Hepatocyte (in vitro differentiated cells): ENCODE data around the gene GRN. TPM values are rescaled to one million over a fixed set of nuclear protein-coding genes. Genes with fewer than 3 reads are reported as not detected.
A peak's percentile ranks its signal among the peaks of the same experiment; 100 is the strongest.

Source experiments
- DNase-seq: peaks from one replicate; pipeline ENCODE4 v3.0.0-alpha.2; 2016; ENCODE audit warnings: low spot score
- H2AFZ ChIP-seq: fragments of 200-600 bp; sonication (generic); 2 replicates; pipeline ENCODE4 v1.6.0; 2016; ENCODE audit warnings: antibody characterized with exemption, mild to moderate bottlenecking
- H3K27ac ChIP-seq: fragments of 200-600 bp; sonication (generic); 2 replicates; pipeline ENCODE4 v1.5.1; 2016; ENCODE audit warnings: mild to moderate bottlenecking
- H3K27me3 ChIP-seq: fragments of 200-600 bp; sonication (generic); 2 replicates; pipeline ENCODE4 v1.6.1; 2016
- H3K36me3 ChIP-seq: fragments of 200-600 bp; sonication (generic); replicated peaks from 2 replicates; pipeline ENCODE4 v1.5.1; 2016; ENCODE audit warnings: low read depth; ENCODE audit not compliant: insufficient read depth
- H3K4me1 ChIP-seq: fragments of 200-600 bp; sonication (generic); 2 replicates; pipeline ENCODE4 v1.5.1; 2016; ENCODE audit warnings: mild to moderate bottlenecking, moderate library complexity; ENCODE audit not compliant: insufficient read depth
- H3K4me2 ChIP-seq: fragments of 200-600 bp; sonication (generic); 2 replicates; pipeline ENCODE4 v1.6.0; 2016
- H3K4me3 ChIP-seq: fragments of 200-600 bp; sonication (generic); 2 replicates; pipeline ENCODE4 v1.5.1; 2016; ENCODE audit warnings: mild to moderate bottlenecking
- H3K79me2 ChIP-seq: fragments of 200-600 bp; sonication (generic); 2 replicates; pipeline ENCODE4 v1.6.0; 2017; ENCODE audit warnings: mild to moderate bottlenecking
- H3K9me2 ChIP-seq: fragments of 200-600 bp; sonication (generic); replicated peaks from 2 replicates; pipeline ENCODE4 v1.6.0; 2017; ENCODE audit warnings: mild to moderate bottlenecking; ENCODE audit not compliant: insufficient read depth
- H3K9me3 ChIP-seq: fragments of 200-600 bp; sonication (generic); 2 replicates; pipeline ENCODE4 v1.5.1; 2016; ENCODE audit warnings: low read depth, mild to moderate bottlenecking
- H4K20me1 ChIP-seq: fragments of 200-600 bp; sonication (generic); 2 replicates; pipeline ENCODE4 v1.6.0; 2016; ENCODE audit warnings: mild to moderate bottlenecking; ENCODE audit not compliant: insufficient read depth, poor library complexity, severe bottlenecking
- EZH2 ChIP-seq: fragments of 200-600 bp; sonication (generic); IDR thresholded peaks from 2 replicates; pipeline ENCODE4 v1.6.1; 2016; ENCODE audit warnings: antibody characterized with exemption, mild to moderate bottlenecking, borderline replicate concordance
- EZH2phosphoT487 ChIP-seq: fragments of 200-600 bp; sonication (generic); IDR thresholded peaks from one replicate; pipeline ENCODE4 v1.6.1; 2018; ENCODE audit warnings: antibody characterized with exemption, mild to moderate bottlenecking, low read depth, moderate library complexity; ENCODE audit not compliant: unreplicated experiment, severe bottlenecking
- WGBS: methylation state at CpG from one replicate; pipeline ENCODE4 v1.1.6; 2016; ENCODE audit warnings: low lambda C conversion rate; ENCODE audit errors: missing lambda C conversion rate; 5-methylcytosine and 5-hydroxymethylcytosine counted together
- polyA plus RNA-seq: library from polyadenylated mRNA; unstranded; fragments of >200 nt; fragmentation: Nextera tagmentation; extraction: Ambion mirVana; gene quantifications from 2 replicates; pipeline ENCODE4 v1.2.1, GENCODE V29; 2016
- total RNA-seq: library from RNA; depleted of rRNA; stranded (reverse); fragments of >200 nt; gene quantifications from 2 replicates; pipeline ENCODE4 v1.2.3, GENCODE V29; 2014
- TF ChIP-seq, protein P1 (sequence below): fragments of 200-600 bp; sonication (generic); IDR thresholded peaks from 2 replicates; pipeline ENCODE4 v1.5.1; 2016; ENCODE audit warnings: antibody characterized with exemption, mild to moderate bottlenecking; ENCODE audit not compliant: poor library complexity

GRN gene
- total and polyA plus RNA-seq, 2 experiments from 2014 or later = 299 to 785 TPM

- DNase-seq = peak; percentile 79
- Histone ChIP-seq H3K4me2 (peak overlapping the region; percentile 89), H4K20me1 (no peaks in the 10 kb centered on the region), H3K9me3 (no peaks in the 10 kb centered on the region), H3K36me3 (no peaks in the 10 kb centered on the region), H3K4me1 (peaks cover 9% of the 10 kb centered on the region), H2AFZ (no peak overlapping the region), H3K9me2 (no peaks in the 10 kb centered on the region), H3K4me3 (peak overlapping the region; percentile 14), H3K27me3 (peaks cover 15% of the 10 kb centered on the region), H3K79me2 (no peaks in the 10 kb centered on the region), H3K27ac (peak overlapping the region; percentile 2)
- 5% methylated on average over 26 of the region's 26 CpGs for WGBS
- no peak for TF ChIP-seq EZH2phosphoT487
- TF ChIP-seq, protein P1, sequence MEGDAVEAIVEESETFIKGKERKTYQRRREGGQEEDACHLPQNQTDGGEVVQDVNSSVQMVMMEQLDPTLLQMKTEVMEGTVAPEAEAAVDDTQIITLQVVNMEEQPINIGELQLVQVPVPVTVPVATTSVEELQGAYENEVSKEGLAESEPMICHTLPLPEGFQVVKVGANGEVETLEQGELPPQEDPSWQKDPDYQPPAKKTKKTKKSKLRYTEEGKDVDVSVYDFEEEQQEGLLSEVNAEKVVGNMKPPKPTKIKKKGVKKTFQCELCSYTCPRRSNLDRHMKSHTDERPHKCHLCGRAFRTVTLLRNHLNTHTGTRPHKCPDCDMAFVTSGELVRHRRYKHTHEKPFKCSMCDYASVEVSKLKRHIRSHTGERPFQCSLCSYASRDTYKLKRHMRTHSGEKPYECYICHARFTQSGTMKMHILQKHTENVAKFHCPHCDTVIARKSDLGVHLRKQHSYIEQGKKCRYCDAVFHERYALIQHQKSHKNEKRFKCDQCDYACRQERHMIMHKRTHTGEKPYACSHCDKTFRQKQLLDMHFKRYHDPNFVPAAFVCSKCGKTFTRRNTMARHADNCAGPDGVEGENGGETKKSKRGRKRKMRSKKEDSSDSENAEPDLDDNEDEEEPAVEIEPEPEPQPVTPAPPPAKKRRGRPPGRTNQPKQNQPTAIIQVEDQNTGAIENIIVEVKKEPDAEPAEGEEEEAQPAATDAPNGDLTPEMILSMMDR = no peak
- TF ChIP-seq EZH2 = no peak
Observed at GRCh38 chr17:44307387-44308186, 37.5 kb upstream of the GRN start.

- Histone ChIP-seq H2AFZ (no peak within 1 kb of the TSS), H3K79me2 (no peaks in the 10 kb centered on the region), H3K4me3 (peak within 1 kb of the TSS; percentile 14), H3K4me2 (peak within 1 kb of the TSS; percentile 89), H3K27me3 (peaks cover 20% of the 10 kb centered on the region), H3K9me3 (no peaks in the 10 kb centered on the region), H3K27ac (peak within 1 kb of the TSS; percentile 2), H3K36me3 (no peaks in the 10 kb centered on the region), H4K20me1 (no peaks in the 10 kb centered on the region), H3K4me1 (peaks cover 9% of the 10 kb centered on the region), H3K9me2 (no peaks in the 10 kb centered on the region)
- TF ChIP-seq, protein P1 = no peak
- TF ChIP-seq EZH2 (no peak), EZH2phosphoT487 (no peak)
- peak; percentile 95 for DNase-seq
- 2% methylated on average over 12 of the region's 39 CpGs for WGBS
Observed at GRCh38 chr17:44308320-44308818, 36.7 kb upstream of the GRN start, which contains the start of gene RUNDC3A. RUNDC3A (plus strand) TSS chr17:44308601; CDS start chr17:44308833, 232 bp downstream.

DNA sequence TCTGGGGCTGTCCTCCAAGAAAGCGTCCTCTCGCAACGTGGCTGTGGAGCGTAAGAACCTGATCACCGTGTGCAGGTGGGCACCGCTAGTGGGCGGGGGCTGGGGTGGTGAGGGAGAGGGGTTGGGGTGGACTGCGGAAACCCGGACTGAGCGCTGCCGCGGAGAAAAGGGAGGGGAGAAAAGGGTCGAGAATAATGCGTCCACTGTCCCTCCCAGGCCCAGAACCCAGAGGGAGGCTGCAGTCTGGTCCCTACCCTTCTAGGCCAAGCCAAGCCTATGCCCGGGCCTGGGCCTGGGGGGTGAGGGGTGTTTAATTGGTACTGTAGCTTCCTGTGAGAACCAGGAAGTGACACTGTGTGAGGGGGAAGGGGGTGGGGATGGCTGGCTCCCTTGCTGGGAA lies 36.2 kb upstream of the GRN start:
- Histone ChIP-seq H3K4me2 (peak overlapping the region; percentile 89), H3K4me1 (peaks cover 9% of the 10 kb centered on the region), H2AFZ (no peak overlapping the region), H4K20me1 (no peaks in the 10 kb centered on the region), H3K79me2 (no peaks in the 10 kb centered on the region), H3K27me3 (peaks cover 20% of the 10 kb centered on the region), H3K9me3 (no peaks in the 10 kb centered on the region), H3K9me2 (no peaks in the 10 kb centered on the region), H3K4me3 (no peak overlapping the region), H3K27ac (no peak overlapping the region), H3K36me3 (no peaks in the 10 kb centered on the region)
- TF ChIP-seq, protein P1 = no peak
- TF ChIP-seq EZH2phosphoT487 (no peak), EZH2 (no peak)
- 3% methylated on average over 4 of the region's 15 CpGs for WGBS
- no peak for DNase-seq
